Body of pancreas (tissue), 4 donors: ENCODE data around the gene ZNF837.

Experiments used
- CTCF ChIP-seq, 7 experiments: fragments of 450-650 bp in 4 of 7; fragments of 200-600 bp in 3 of 7; sonication (generic) in 3 of 7; IDR thresholded peaks; one replicate each; pipeline ENCODE4 v1.5.1; 2016 to 2019; ENCODE audit warnings: antibody characterized with exemption in 7 of 7
- POLR2A ChIP-seq, 3 donors: fragments of 450-650 bp; IDR thresholded peaks; one replicate each; pipeline ENCODE4 v1.6.1; 2016; ENCODE audit warnings: antibody characterized with exemption in 3 of 3, mild to moderate bottlenecking in 2 of 3

- TF ChIP-seq CTCF (IDR thresholded peaks at IDR 0.05) (no peak), POLR2A (IDR thresholded peaks at IDR 0.05) (peak in 2 of 3 donors; percentile 37 to 42)
Observed at GRCh38 chr19:58346961-58347929, 33.6 kb downstream of the ZNF837 start.
